ENCODE results near the gene CAMK2D.
"Not testable (repeated sequence)": the region's sequence is repeated elsewhere in the genome, so short reads cannot be mapped to it uniquely, and the experiment has no call there.

CAMK2D gene

DNA sequence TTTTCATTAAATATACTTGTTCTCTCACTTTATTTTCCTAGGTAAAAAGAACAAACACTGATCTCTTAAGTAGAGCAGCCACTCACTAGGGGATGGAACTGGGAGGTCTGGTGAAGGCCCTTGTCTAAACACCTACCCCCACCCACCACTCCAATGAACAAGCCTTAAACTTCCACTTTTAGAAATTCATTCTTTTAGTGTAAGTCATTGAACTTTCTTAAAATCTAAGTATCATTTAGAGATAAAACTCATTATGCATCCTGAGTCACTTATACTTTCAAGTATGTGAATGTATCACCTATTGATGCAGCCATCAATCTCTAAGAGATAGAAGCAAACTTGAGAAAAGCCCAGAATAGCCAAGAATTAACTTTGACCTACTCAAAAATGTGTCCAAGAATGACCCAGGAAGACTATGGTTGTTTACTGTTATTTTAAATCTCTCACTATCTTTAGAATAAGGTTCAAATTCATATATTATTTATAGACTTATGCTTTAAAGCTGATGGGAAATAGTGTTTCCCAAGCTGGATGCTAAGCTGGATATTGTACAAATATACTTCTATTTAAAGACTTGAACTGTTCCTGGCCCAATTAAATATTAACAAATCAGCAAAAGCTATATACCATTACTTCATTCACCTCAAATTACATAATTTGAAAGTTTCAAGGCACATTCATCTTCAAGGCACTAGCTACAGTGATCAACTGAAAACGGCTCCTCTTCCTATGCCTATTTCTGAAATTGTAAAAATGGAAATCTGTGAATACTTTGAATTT lies 49.5 kb downstream of the CAMK2D start:
- no peak overlapping the region for H3K4me3 ChIP-seq (ENCODE audit: low read length)
- DNase-seq (ENCODE audit: low read depth), result no peak
- TF ChIP-seq, protein P1, sequence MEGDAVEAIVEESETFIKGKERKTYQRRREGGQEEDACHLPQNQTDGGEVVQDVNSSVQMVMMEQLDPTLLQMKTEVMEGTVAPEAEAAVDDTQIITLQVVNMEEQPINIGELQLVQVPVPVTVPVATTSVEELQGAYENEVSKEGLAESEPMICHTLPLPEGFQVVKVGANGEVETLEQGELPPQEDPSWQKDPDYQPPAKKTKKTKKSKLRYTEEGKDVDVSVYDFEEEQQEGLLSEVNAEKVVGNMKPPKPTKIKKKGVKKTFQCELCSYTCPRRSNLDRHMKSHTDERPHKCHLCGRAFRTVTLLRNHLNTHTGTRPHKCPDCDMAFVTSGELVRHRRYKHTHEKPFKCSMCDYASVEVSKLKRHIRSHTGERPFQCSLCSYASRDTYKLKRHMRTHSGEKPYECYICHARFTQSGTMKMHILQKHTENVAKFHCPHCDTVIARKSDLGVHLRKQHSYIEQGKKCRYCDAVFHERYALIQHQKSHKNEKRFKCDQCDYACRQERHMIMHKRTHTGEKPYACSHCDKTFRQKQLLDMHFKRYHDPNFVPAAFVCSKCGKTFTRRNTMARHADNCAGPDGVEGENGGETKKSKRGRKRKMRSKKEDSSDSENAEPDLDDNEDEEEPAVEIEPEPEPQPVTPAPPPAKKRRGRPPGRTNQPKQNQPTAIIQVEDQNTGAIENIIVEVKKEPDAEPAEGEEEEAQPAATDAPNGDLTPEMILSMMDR (conservative IDR thresholded peaks at IDR 0.05; ENCODE audit: low read length), result no peak

- H3K4me3 ChIP-seq (ENCODE audit: low read length), result no peak overlapping the region
- peak; percentile 39 for DNase-seq (ENCODE audit: low read depth)
- TF ChIP-seq, protein P1 (conservative IDR thresholded peaks at IDR 0.05; ENCODE audit: low read length), result no peak
Observed at GRCh38 chr4:113708250-113708649, 53.3 kb downstream of the CAMK2D start.

DNA sequence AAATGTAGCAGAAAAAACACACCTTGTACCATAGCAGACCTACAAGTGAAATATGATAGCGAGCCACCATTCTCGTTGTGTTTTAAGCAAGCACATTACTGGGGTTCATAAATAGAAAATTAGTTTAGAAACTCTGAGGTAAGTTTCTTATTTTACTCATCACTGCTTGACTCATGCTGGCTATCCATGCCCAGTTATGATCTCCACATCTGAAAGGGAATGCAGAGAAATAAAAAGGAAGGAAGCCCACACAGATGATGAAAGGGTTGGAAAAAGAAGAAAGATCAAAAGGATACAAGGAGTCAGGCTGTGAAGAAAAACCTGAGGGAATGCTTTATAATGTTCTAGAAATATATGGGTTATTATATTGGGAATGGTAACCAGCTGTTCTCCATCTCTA lies 54.5 kb downstream of the CAMK2D start:
- TF ChIP-seq, protein P1 (conservative IDR thresholded peaks at IDR 0.05; ENCODE audit: low read length), result no peak
- H3K4me3 ChIP-seq (ENCODE audit: low read length), result no peak overlapping the region
- peak; percentile 53 for DNase-seq (ENCODE audit: low read depth)

DNA sequence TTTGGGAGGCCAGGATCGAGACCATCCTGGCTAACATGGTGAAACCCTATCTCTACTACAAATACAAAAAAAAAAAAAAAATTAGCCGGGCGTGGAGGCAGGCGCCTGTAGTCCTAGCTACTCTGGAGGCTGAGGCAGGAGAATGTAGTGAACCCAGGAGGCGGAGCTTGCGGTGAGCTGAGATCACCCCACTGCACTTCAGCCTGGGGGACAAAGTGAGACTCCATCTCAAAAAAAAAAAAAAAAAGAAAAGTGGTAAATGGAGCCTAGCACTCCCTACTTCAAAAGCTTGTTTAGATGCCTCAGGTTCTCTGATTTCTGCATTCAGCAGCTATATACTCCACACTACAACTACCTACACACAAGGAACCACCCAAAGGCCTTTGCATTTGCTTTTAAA lies 56.4 kb downstream of the CAMK2D start:
- H3K4me3 ChIP-seq (ENCODE audit: low read length); DNase-seq (ENCODE audit: low read depth): not testable (repeated sequence)

DNA sequence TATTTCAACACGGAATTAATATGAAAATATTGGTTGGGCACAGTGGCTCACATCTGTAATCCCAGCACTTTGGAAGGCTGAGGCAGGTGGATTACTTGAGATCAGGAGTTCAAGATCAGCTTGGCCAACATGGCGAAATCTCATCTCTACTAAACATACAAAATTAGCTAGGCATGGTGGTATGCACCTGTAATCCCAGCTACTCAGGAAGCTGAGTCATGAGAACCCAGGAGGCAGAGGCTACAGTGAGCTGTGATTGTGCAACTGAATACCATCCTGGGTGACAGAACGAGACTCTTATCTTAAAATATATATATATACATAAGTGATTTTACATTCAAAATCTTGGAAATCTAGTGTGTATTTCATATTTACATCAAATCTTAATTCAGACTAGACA lies 58.9 kb downstream of the CAMK2D start:
- H3K4me3 ChIP-seq (ENCODE audit: low read length), result not testable (repeated sequence)
- peak; percentile 33 for DNase-seq (ENCODE audit: low read depth)

DNA sequence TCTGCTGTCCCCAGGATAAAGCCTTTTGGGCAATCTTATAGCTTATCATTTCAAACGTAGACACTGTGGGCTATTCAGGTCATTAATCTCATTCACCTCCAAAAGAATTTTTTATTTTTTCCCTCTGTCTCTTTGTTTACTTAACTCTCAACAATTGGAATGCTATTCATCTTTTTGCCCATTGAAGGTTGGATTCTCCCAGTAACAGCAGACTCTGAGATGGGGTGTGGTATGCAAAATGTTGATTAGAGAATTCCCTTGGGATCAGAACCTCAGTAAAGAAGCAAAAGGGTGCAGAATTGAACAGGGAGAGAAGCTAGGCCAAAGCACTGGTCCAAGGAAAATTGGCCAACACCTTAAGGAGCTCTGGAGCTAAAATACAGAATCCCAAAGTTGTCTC lies 60.4 kb downstream of the CAMK2D start:
- TF ChIP-seq, protein P1 (conservative IDR thresholded peaks at IDR 0.05; ENCODE audit: low read length), result no peak
- no peak overlapping the region for H3K4me3 ChIP-seq (ENCODE audit: low read length)
- DNase-seq (ENCODE audit: low read depth), result no peak

- H3K4me3 ChIP-seq (ENCODE audit: low read length), result no peak overlapping the region
- TF ChIP-seq, protein P1 (conservative IDR thresholded peaks at IDR 0.05; ENCODE audit: low read length), result no peak
- no peak for DNase-seq (ENCODE audit: low read depth)
Observed at GRCh38 chr4:113700602-113701150, 60.9 kb downstream of the CAMK2D start.

DNA sequence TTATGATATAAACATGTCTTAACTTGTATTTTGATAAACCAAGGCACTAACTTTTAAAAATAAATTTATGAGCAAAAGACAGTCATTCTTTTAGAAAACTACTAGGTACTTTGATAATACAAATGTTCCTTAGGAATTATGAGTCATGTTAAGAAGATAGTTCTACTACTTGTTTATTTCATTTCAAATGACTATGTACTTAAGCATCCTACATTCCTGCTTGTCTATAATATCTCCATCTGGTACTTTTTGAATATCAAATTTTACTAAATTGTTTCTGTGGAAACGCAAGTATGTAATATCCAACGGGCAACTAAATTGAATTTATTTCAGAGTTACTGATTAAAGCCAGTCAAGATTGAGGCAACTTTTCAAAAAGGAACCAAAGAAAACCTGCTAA lies 61.8 kb downstream of the CAMK2D start:
- DNase-seq (ENCODE audit: low read depth), result peak; percentile 32
- H3K4me3 ChIP-seq (ENCODE audit: low read length), result no peak overlapping the region
- TF ChIP-seq, protein P1 (conservative IDR thresholded peaks at IDR 0.05; ENCODE audit: low read length), result no peak
